Measurements from ENCODE around the gene IGFBP6.

DNA sequence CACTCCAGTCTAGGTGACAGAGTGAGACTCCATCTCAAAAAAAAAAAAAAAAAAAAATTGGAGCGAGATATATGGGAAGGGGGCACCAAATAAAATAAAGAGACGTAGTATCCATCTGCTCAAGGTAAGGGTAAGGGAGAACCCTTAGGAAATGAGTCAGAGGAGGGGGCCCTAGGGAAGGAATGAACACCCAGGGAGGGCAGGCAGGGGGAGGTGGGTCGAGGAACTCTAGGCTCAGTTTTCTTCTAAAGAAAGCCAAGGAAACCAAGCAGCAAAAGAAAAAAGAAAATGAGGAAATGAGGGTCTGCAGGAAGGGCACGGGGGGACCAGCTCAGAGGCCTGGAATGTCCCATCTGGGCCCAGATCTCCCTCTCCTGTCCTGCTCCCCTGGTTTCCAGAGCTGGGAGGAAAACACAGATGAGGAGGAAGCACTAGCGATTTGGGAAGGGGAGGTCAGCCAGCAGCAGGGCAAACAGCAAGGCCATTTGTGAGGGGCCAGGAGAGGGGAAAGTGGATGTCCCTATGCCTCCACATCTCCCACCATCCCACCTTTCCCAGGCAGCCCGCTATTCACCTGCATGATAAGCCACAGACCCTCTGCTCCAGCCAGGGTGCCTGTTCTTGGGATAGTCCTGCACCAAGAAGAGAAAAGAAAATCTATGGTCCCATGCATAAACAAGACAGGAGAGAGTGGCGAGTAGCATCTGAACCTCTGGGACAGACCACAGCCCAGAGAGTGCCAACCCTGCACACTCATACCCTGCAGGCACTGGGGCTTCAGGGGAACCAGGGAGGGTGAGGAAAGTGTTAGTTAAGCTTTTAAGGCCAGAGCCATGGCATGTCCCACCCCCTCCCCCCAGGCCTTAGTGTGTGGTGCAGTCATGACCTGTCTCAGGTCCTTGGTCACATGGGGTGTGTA, 30.1 kb upstream of the IGFBP6 start:
- TF ChIP-seq, protein P1, sequence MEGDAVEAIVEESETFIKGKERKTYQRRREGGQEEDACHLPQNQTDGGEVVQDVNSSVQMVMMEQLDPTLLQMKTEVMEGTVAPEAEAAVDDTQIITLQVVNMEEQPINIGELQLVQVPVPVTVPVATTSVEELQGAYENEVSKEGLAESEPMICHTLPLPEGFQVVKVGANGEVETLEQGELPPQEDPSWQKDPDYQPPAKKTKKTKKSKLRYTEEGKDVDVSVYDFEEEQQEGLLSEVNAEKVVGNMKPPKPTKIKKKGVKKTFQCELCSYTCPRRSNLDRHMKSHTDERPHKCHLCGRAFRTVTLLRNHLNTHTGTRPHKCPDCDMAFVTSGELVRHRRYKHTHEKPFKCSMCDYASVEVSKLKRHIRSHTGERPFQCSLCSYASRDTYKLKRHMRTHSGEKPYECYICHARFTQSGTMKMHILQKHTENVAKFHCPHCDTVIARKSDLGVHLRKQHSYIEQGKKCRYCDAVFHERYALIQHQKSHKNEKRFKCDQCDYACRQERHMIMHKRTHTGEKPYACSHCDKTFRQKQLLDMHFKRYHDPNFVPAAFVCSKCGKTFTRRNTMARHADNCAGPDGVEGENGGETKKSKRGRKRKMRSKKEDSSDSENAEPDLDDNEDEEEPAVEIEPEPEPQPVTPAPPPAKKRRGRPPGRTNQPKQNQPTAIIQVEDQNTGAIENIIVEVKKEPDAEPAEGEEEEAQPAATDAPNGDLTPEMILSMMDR (IDR thresholded peaks at IDR 0.05), result no peak
- no peak for TF ChIP-seq POLR2A (IDR thresholded peaks at IDR 0.05)

Measured in thyroid gland (tissue), 4 donors.